SK-N-SH (cell line): ENCODE data around the gene HNRNPUL1. TPM values are rescaled to one million over a fixed set of nuclear protein-coding genes. Genes with fewer than 3 reads are reported as not detected.

Experiments used
- CTCF ChIA-PET: fragments of 300-600, 350-600 bp; formaldehyde crosslinking; extraction: SDS; loops from one replicate; lab custom pipeline; 2021; lab: Yijun Ruan, JAX
- POLR2A ChIA-PET: fragments of 350-600 bp; sonication (Branson Sonifier 250); formaldehyde crosslinking; extraction: SDS; loops from one replicate; lab custom pipeline; 2020; ENCODE audit warnings: antibody characterized with exemption, inconsistent platforms; lab: Yijun Ruan, JAX
- DNase-seq: peaks from one replicate; pipeline ENCODE4 v3.0.0; 2012
- H2AFZ ChIP-seq: fragments of 200-600 bp; sonication (generic); 2 replicates; pipeline ENCODE4 v1.8.1; 2016; ENCODE audit warnings: antibody characterized with exemption, mild to moderate bottlenecking, low read depth
- H3F3A ChIP-seq: fragments of 200-600 bp; sonication (generic); replicated peaks from 2 replicates; pipeline ENCODE3; 2016; ENCODE audit warnings: antibody characterized with exemption, mild to moderate bottlenecking; ENCODE audit not compliant: insufficient read depth
- H3K27ac ChIP-seq, 2 experiments: fragments of 200-500 bp in 1 of 2; fragments of 200-600 bp in 1 of 2; sonication (Bioruptor generic) in 1 of 2; sonication (generic), shearing (Covaris generic) in 1 of 2; 2 replicates each; pipeline versions ENCODE4 v1.5.1 to v1.6.1; 2014 to 2016; ENCODE audit warnings: low read depth in 2 of 2, inconsistent platforms in 1 of 2, low read length in 1 of 2, mild to moderate bottlenecking in 1 of 2, mixed read lengths in 1 of 2
- H3K27me3 ChIP-seq: fragments of 200-600 bp; sonication (generic), shearing (Covaris generic); 2 replicates; pipeline ENCODE4 v1.6.1; 2016; ENCODE audit warnings: mixed run types; ENCODE audit not compliant: insufficient read depth
- H3K36me3 ChIP-seq, 2 experiments: fragments of 200-500 bp in 1 of 2; fragments of 200-600 bp in 1 of 2; sonication (Bioruptor generic) in 1 of 2; sonication (generic) in 1 of 2; replicated peaks in 1 of 2; 2 replicates each; pipeline versions ENCODE3 to v1.5.1; 2014 to 2016; ENCODE audit warnings: low read length in 1 of 2, mild to moderate bottlenecking in 1 of 2; ENCODE audit not compliant: insufficient read depth in 2 of 2, control insufficient read depth in 1 of 2
- H3K4me1 ChIP-seq, 2 experiments: fragments of 200-500 bp in 1 of 2; fragments of 200-600 bp in 1 of 2; sonication (Bioruptor generic) in 1 of 2; sonication (generic), shearing (Covaris generic) in 1 of 2; 2 replicates each; pipeline versions ENCODE4 v1.5.1 to v1.6.1; 2014 to 2016; ENCODE audit warnings: low read depth in 1 of 2, low read length in 1 of 2, mixed run types in 1 of 2; ENCODE audit not compliant: insufficient read depth in 2 of 2, control insufficient read depth in 1 of 2
- H3K4me2 ChIP-seq: fragments of 200-600 bp; sonication (generic), shearing (Covaris generic); 2 replicates; pipeline ENCODE4 v1.6.1; 2017; ENCODE audit warnings: mixed run types
- H3K4me3 ChIP-seq, 2 experiments: fragments of 200-500 bp in 1 of 2; fragments of 200-600 bp in 1 of 2; sonication (Bioruptor generic) in 1 of 2; sonication (generic), shearing (Covaris generic) in 1 of 2; 2 replicates each; pipeline versions ENCODE4 v1.5.1 to v1.8.1; 2014 to 2016; ENCODE audit warnings: low read depth in 2 of 2, inconsistent platforms in 1 of 2, low read length in 1 of 2, mild to moderate bottlenecking in 1 of 2, mixed read lengths in 1 of 2, moderate library complexity in 1 of 2
- H3K79me2 ChIP-seq: fragments of 200-600 bp; sonication (generic); 2 replicates; pipeline ENCODE4 v1.8.1; 2017; ENCODE audit warnings: mild to moderate bottlenecking; ENCODE audit not compliant: insufficient read depth
- H3K9ac ChIP-seq: fragments of 200-600 bp; sonication (generic); 2 replicates; pipeline ENCODE4 v1.6.1; 2017; ENCODE audit warnings: mixed run types
- H3K9me2 ChIP-seq: fragments of 200-600 bp; sonication (generic); 2 replicates; pipeline ENCODE4 v1.6.1; 2017; ENCODE audit warnings: mixed run types
- H3K9me3 ChIP-seq: fragments of 200-600 bp; sonication (generic); 2 replicates; pipeline ENCODE4 v1.6.1; 2017; ENCODE audit warnings: mixed run types, mild to moderate bottlenecking, moderate library complexity
- H4K20me1 ChIP-seq: fragments of 200-600 bp; sonication (generic); 2 replicates; pipeline ENCODE4 v1.6.1; 2017; ENCODE audit warnings: mild to moderate bottlenecking, mixed run types; ENCODE audit not compliant: insufficient read depth
- CHD2 ChIP-seq: fragments of 150-350 bp; IDR thresholded peaks from 2 replicates; pipeline ENCODE4 v1.6.1; 2018; ENCODE audit warnings: low read length; ENCODE audit not compliant: partially characterized antibody
- CTCF ChIP-seq: fragments of 200-600 bp; sonication (generic); IDR thresholded peaks from 2 replicates; pipeline ENCODE4 v1.6.1; 2017; ENCODE audit warnings: antibody characterized with exemption, mild to moderate bottlenecking, moderate library complexity
- EZH2phosphoT487 ChIP-seq: fragments of 200-600 bp; sonication (generic); IDR thresholded peaks from 2 replicates; pipeline ENCODE4 v1.6.1; 2017; ENCODE audit warnings: low read depth, mixed run types, mild to moderate bottlenecking, antibody characterized with exemption, moderate library complexity, borderline replicate concordance
- FOSL2 ChIP-seq: IDR thresholded peaks from 2 replicates; pipeline ENCODE4 v1.4.0; 2012; ENCODE audit warnings: low read depth, mild to moderate bottlenecking, moderate library complexity, borderline replicate concordance
- GABPA ChIP-seq: IDR thresholded peaks from 2 replicates; pipeline ENCODE4 v1.4.0; 2012; ENCODE audit warnings: low read depth, mild to moderate bottlenecking
- GATA2 ChIP-seq: sonication (generic); formaldehyde crosslinking; IDR thresholded peaks from 2 replicates; pipeline ENCODE4 v1.5.0; 2020; ENCODE audit warnings: mild to moderate bottlenecking, missing genetic modification reagents
- IRF3 ChIP-seq: fragments of 150-350 bp; IDR thresholded peaks from 2 replicates; pipeline ENCODE4 v1.6.1; 2016; ENCODE audit warnings: mild to moderate bottlenecking, low read depth, low read length
- MXI1 ChIP-seq: IDR thresholded peaks from 2 replicates; pipeline ENCODE4 v1.6.1; 2012; ENCODE audit warnings: mild to moderate bottlenecking, low read depth, low read length, improper control_type of control experiment
- NFIC ChIP-seq: IDR thresholded peaks from 2 replicates; pipeline ENCODE4 v1.4.0; 2012; ENCODE audit warnings: borderline replicate concordance
- POLR2AphosphoS5 ChIP-seq: IDR thresholded peaks from 2 replicates; pipeline ENCODE4 v1.6.1; 2012; ENCODE audit warnings: low read depth, low read length
- RAD21 ChIP-seq: IDR thresholded peaks from 2 replicates; pipeline ENCODE4 v1.6.1; 2012; ENCODE audit warnings: mild to moderate bottlenecking, low read length
- RFX5 ChIP-seq: IDR thresholded peaks from 2 replicates; pipeline ENCODE4 v1.6.1; 2012; ENCODE audit warnings: mild to moderate bottlenecking, improper control_type of control experiment, low read length
- SIN3A ChIP-seq: IDR thresholded peaks from 2 replicates; pipeline ENCODE4 v1.6.1; 2012; ENCODE audit warnings: low read depth, mild to moderate bottlenecking, low read length, moderate library complexity, borderline replicate concordance
- SMC3 ChIP-seq: IDR thresholded peaks from 2 replicates; pipeline ENCODE4 v1.6.1; 2012; ENCODE audit warnings: low read depth, low read length, improper control_type of control experiment
- USF2 ChIP-seq: fragments of 150-350 bp; IDR thresholded peaks from 2 replicates; pipeline ENCODE4 v1.6.1; 2017; ENCODE audit warnings: antibody characterized with exemption, low read length, low read depth, borderline replicate concordance
- ZBTB33 ChIP-seq: IDR thresholded peaks from 2 replicates; pipeline ENCODE4 v1.4.0; 2012; ENCODE audit warnings: low read depth, borderline replicate concordance
- WGBS: methylation state at CpG from one replicate; pipeline ENCODE4 v1.1.6; 2017; ENCODE audit warnings: low lambda C conversion rate; 5-methylcytosine and 5-hydroxymethylcytosine counted together
- polyA plus RNA-seq, 3 experiments: library from polyadenylated mRNA; depleted of rRNA; stranded (reverse); fragments of >200 nt; gene quantifications; 2 replicates each; pipeline ENCODE4 v1.2.3, GENCODE V29; 2012

The HNRNPUL1 gene
- polyA plus RNA-seq, 1 of the 3 experiments (the other 2 are of a cell fraction), result 41.5 TPM

GRCh38 chr19:41321204-41321599 lies 57.0 kb downstream of the HNRNPUL1 start (continued):
- TF ChIP-seq IRF3 (no peak), CTCF (no peak), EZH2phosphoT487 (no peak)
- TF ChIP-seq, all 33 proteins: peak for 0

GRCh38 chr19:41321600-41322270 lies 57.6 kb downstream of the HNRNPUL1 start:
- peaks cover 46 to 53% of the 10 kb centered on the region in 2 experiments for H3K4me1 ChIP-seq
- H3K4me3 ChIP-seq, result no peak overlapping the region; a peak in 1 of 4 replicates
- peak overlapping the region; percentile 82; the same call in 1 of the 2 replicates for H3K4me2 ChIP-seq
- H2AFZ ChIP-seq, result no peak overlapping the region
- 53% methylated on average over 10 of the region's 10 CpGs for WGBS
- no peaks in the 10 kb centered on the region for H3K27me3 ChIP-seq
- peak overlapping the region; percentile 44 to 100 for H3K27ac ChIP-seq
- H3K9ac ChIP-seq, result peak overlapping the region; percentile 87; the same call in 1 of the 2 replicates
- ChIA-PET POLR2A (interaction anchor here (0.9 kb wide), 1 partner anchor 75 kb away, joined by 5 read pairs; no protein-coding TSS in a partner anchor), CTCF (interaction anchor here (0.7 to 6.9 kb wide), 21 partner anchors 9 to 118 kb away, joined by 3 to 54 read pairs (median 4); partner anchors contain the start of genes B9D2, DMAC2 and TGFB1)
- no peaks in the 10 kb centered on the region for H4K20me1 ChIP-seq
- H3K79me2 ChIP-seq, result peaks cover 49% of the 10 kb centered on the region
- peaks cover 54% of the 10 kb centered on the region for H3F3A ChIP-seq
- H3K36me3 ChIP-seq, result peaks cover 23 to 36% of the 10 kb centered on the region in 2 experiments
- DNase-seq, result peak; percentile 90
- TF ChIP-seq SIN3A (peak; percentile 55; the same call in 1 of the 2 replicates), CHD2 (peak; percentile 39), ZBTB33 (no peak), POLR2AphosphoS5 (0 out of 2 replicates have a peak, but pooled peaks have one; percentile 11), RAD21 (peak; percentile 53), RFX5 (no peak), FOSL2 (0 out of 2 replicates have a peak, but pooled peaks have one; percentile 1), GABPA (no peak), GATA2 (CRISPR knock-in tag) (no peak), NFIC (no peak), USF2 (no peak), CTCF (peak; percentile 80), SMC3 (peak; percentile 60), MXI1 (0 out of 2 replicates have a peak, but pooled peaks have one; percentile 33)
- H3K9me3 ChIP-seq, result no peaks in the 10 kb centered on the region
- H3K9me2 ChIP-seq, result no peaks in the 10 kb centered on the region
